Neural progenitor cell (in vitro differentiated cells): ENCODE measurements around the gene JAK3. TPM values are rescaled to one million over a fixed set of nuclear protein-coding genes. Genes with fewer than 3 reads are reported as not detected.

Experiments used
- DNase-seq: peaks from one replicate; pipeline ENCODE4 v3.0.0-alpha.2; 2016; ENCODE audit warnings: low spot score
- H2AFZ ChIP-seq: fragments of 200-600 bp; sonication (generic); replicated peaks from 2 replicates; pipeline ENCODE4 v1.6.1; 2016; ENCODE audit warnings: antibody characterized with exemption
- H3F3A ChIP-seq: fragments of 200-600 bp; sonication (generic); 2 replicates; pipeline ENCODE4 v1.6.1; 2016; ENCODE audit warnings: antibody characterized with exemption, low read depth
- H3K27ac ChIP-seq: fragments of 200-600 bp; sonication (generic); 2 replicates; pipeline ENCODE4 v1.5.1; 2016; ENCODE audit warnings: mild to moderate bottlenecking
- H3K27me3 ChIP-seq: fragments of 200-600 bp; sonication (generic); 2 replicates; pipeline ENCODE4 v1.6.1; 2016; ENCODE audit warnings: mild to moderate bottlenecking, moderate library complexity
- H3K36me3 ChIP-seq: fragments of 200-600 bp; sonication (generic); 2 replicates; pipeline ENCODE4 v1.5.1; 2016
- H3K4me1 ChIP-seq: fragments of 200-600 bp; sonication (generic); 2 replicates; pipeline ENCODE4 v1.6.1; 2016; ENCODE audit warnings: mixed run types
- H3K4me2 ChIP-seq: fragments of 200-600 bp; sonication (generic); 2 replicates; pipeline ENCODE4 v1.6.1; 2016
- H3K4me3 ChIP-seq: fragments of 200-600 bp; sonication (generic); 2 replicates; pipeline ENCODE4 v1.5.1; 2016
- H3K79me2 ChIP-seq: fragments of 200-600 bp; sonication (generic); 2 replicates; pipeline ENCODE4 v1.6.1; 2016; ENCODE audit warnings: low read depth
- H3K9ac ChIP-seq: fragments of 200-600 bp; sonication (generic); 2 replicates; pipeline ENCODE4 v1.6.1; 2016
- H3K9me3 ChIP-seq: fragments of 200-600 bp; sonication (generic); 2 replicates; pipeline ENCODE4 v1.5.1; 2016; ENCODE audit warnings: low read depth
- H4K20me1 ChIP-seq: fragments of 200-600 bp; sonication (generic); 2 replicates; pipeline ENCODE4 v1.6.1; 2016; ENCODE audit warnings: low read depth
- H3K27ac Mint-ChIP-seq: 3 replicates; pipeline ENCODE4 v1.8.0; 2021; ENCODE audit warnings: mixed read lengths
- H3K27me3 Mint-ChIP-seq: 2 replicates; pipeline ENCODE4 v1.8.0; 2022; ENCODE audit warnings: low read depth, mild to moderate bottlenecking, inconsistent platforms, moderate library complexity, mixed read lengths; ENCODE audit not compliant: insufficient read depth
- H3K36me3 Mint-ChIP-seq: 3 replicates; pipeline ENCODE4 v1.8.0; 2021; ENCODE audit warnings: mixed read lengths
- H3K4me1 Mint-ChIP-seq: 3 replicates; pipeline ENCODE4 v1.8.0; 2021; ENCODE audit warnings: mixed read lengths
- H3K4me3 Mint-ChIP-seq: 3 replicates; pipeline ENCODE4 v1.8.0; 2021; ENCODE audit warnings: mild to moderate bottlenecking, moderate library complexity, mixed read lengths
- H3K9me3 Mint-ChIP-seq: 3 replicates; pipeline ENCODE4 v1.8.0; 2020; ENCODE audit warnings: mixed read lengths
- CTCF ChIP-seq: fragments of 200-600 bp; sonication (generic); IDR thresholded peaks from 2 replicates; pipeline ENCODE4 v1.5.1; 2017; ENCODE audit warnings: antibody characterized with exemption, mild to moderate bottlenecking
- EZH2 ChIP-seq: fragments of 200-600 bp; sonication (generic); IDR thresholded peaks from 2 replicates; pipeline ENCODE4 v1.6.1; 2017; ENCODE audit warnings: antibody characterized with exemption, mild to moderate bottlenecking, moderate library complexity
- EZH2phosphoT487 ChIP-seq: fragments of 200-600 bp; sonication (generic); IDR thresholded peaks from 2 replicates; pipeline ENCODE4 v1.6.1; 2017; ENCODE audit warnings: antibody characterized with exemption
- total RNA-seq: library from RNA; depleted of rRNA; stranded (reverse); fragments of >200 nt; gene quantifications from 2 replicates; pipeline ENCODE4 v1.2.3, GENCODE V29; 2015; ENCODE audit warnings: low replicate concordance

Gene JAK3
- total RNA-seq, 1 donor from 2014 or later: 3.4 TPM

- Histone ChIP-seq H3K27ac (no peak overlapping the region), H3F3A (no peaks in the 10 kb centered on the region), H4K20me1 (no peaks in the 10 kb centered on the region), H3K36me3 (no peaks in the 10 kb centered on the region), H3K9ac (no peak overlapping the region), H3K4me2 (no peak overlapping the region), H3K9me3 (no peaks in the 10 kb centered on the region), H3K4me1 (no peaks in the 10 kb centered on the region), H3K79me2 (no peaks in the 10 kb centered on the region), H3K4me3 (no peak overlapping the region), H3K27me3 (no peaks in the 10 kb centered on the region), H2AFZ (no peak overlapping the region)
- peaks cover 7% of the 10 kb centered on the region for H3K27me3 Mint-ChIP-seq
- TF ChIP-seq CTCF (no peak), EZH2 (no peak), EZH2phosphoT487 (no peak)
- H3K4me1 Mint-ChIP-seq: no peaks in the 10 kb centered on the region
- no peak overlapping the region for H3K27ac Mint-ChIP-seq
- H3K9me3 Mint-ChIP-seq: no peaks in the 10 kb centered on the region
- no peak overlapping the region for H3K4me3 Mint-ChIP-seq
- no peak for DNase-seq
- no peaks in the 10 kb centered on the region for H3K36me3 Mint-ChIP-seq
Measured at GRCh38 chr19:17811103-17811502, 36.7 kb downstream of the JAK3 start.

- Histone ChIP-seq H3K4me3 (no peak overlapping the region), H3K27me3 (no peaks in the 10 kb centered on the region), H3K4me1 (no peaks in the 10 kb centered on the region), H3K36me3 (no peaks in the 10 kb centered on the region), H3K27ac (no peak overlapping the region), H3K9ac (no peak overlapping the region), H3K9me3 (no peaks in the 10 kb centered on the region), H3F3A (no peaks in the 10 kb centered on the region), H3K4me2 (no peak overlapping the region), H3K79me2 (no peaks in the 10 kb centered on the region), H2AFZ (no peak overlapping the region), H4K20me1 (no peaks in the 10 kb centered on the region)
- no peak for DNase-seq
- H3K4me1 Mint-ChIP-seq: no peaks in the 10 kb centered on the region
- peaks cover 15% of the 10 kb centered on the region for H3K27me3 Mint-ChIP-seq
- H3K36me3 Mint-ChIP-seq: no peaks in the 10 kb centered on the region
- H3K4me3 Mint-ChIP-seq: no peak overlapping the region
- no peak for TF ChIP-seq EZH2phosphoT487
- TF ChIP-seq CTCF: no peak
- TF ChIP-seq EZH2: no peak
- no peaks in the 10 kb centered on the region for H3K9me3 Mint-ChIP-seq
- no peak overlapping the region for H3K27ac Mint-ChIP-seq
Measured at GRCh38 chr19:17807731-17808316, 40.0 kb downstream of the JAK3 start.

- H3K4me1 ChIP-seq: no peaks in the 10 kb centered on the region
- no peak overlapping the region for H3K4me3 ChIP-seq
- no peaks in the 10 kb centered on the region for H3F3A ChIP-seq
- Mint-ChIP-seq H3K4me3 (no peak overlapping the region), H3K4me1 (no peaks in the 10 kb centered on the region), H3K9me3 (no peaks in the 10 kb centered on the region), H3K36me3 (no peaks in the 10 kb centered on the region), H3K27me3 (peaks cover 19% of the 10 kb centered on the region), H3K27ac (no peak overlapping the region)
- no peaks in the 10 kb centered on the region for H4K20me1 ChIP-seq
- H3K9ac ChIP-seq: no peak overlapping the region
- no peaks in the 10 kb centered on the region for H3K36me3 ChIP-seq
- H2AFZ ChIP-seq: no peak overlapping the region
- H3K4me2 ChIP-seq: no peak overlapping the region
- no peaks in the 10 kb centered on the region for H3K79me2 ChIP-seq
- H3K27ac ChIP-seq: no peak overlapping the region
- H3K27me3 ChIP-seq: no peaks in the 10 kb centered on the region
- TF ChIP-seq CTCF (no peak), EZH2 (no peak), EZH2phosphoT487 (no peak)
- H3K9me3 ChIP-seq: no peaks in the 10 kb centered on the region
- DNase-seq: no peak
Measured at GRCh38 chr19:17806945-17807344, 40.8 kb downstream of the JAK3 start.
